Measurements from ENCODE around the gene PCDH9. TPM values are rescaled to one million over a fixed set of nuclear protein-coding genes. Genes with fewer than 3 reads are reported as not detected.

Gene PCDH9
- total RNA-seq, 2 donors from 2014 or later = 0.44 to 1.0 TPM

DNA sequence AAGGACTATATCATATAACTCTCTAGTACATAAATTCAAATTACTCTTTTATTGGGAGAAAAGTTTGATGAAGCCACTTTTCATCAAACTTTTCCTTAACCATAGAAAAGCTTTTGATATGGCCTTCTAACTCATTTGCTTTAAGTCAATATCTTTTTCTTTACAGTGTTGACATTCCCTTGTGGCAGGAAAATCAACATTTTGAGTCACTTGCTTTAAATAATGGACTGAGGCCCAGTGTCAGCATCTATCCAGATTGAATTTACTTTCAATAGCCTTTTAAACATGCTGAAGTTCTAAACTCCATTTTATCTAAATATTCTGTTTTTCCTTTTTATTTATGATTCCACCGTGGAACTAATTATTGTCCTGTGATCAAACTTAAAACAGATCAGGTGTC is 62.7 kb downstream of the PCDH9 start:
- intact Hi-C loops (cut with DNase I) = no loop called here

DNA sequence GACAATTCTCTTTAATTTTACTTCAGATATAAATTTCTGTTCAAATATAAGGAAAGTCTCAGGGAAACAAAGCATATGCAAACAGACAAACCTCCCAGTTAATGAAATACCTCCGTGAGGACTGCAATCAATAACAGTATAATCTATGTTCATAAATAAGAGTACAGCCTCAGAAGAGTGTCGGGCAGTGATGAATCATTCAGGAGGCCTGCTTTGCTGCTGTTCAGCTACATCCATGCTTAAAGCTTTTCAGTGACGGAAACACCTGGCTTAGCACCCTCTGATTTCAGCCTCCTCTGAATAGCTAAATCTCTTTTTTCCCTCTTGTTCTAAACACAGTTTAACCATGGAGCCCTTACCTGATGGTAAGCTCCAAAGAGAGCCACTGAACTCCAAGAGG is 69.0 kb downstream of the PCDH9 start:
- Histone ChIP-seq H3K9me3 (no peaks in the 10 kb centered on the region), H3K9ac (ENCODE audit: low read depth in 2 of 2, low read length in 2 of 2) (no peak overlapping the region), H3K4me3 (no peak overlapping the region), H3K4me1 (no peaks in the 10 kb centered on the region), H3K27me3 (no peaks in the 10 kb centered on the region), H3K27ac (no peak overlapping the region), H3K36me3 (no peaks in the 10 kb centered on the region)
- DNase-seq = no peak
- intact Hi-C loops (cut with DNase I) = no loop called here
- TF ChIP-seq, protein P1, sequence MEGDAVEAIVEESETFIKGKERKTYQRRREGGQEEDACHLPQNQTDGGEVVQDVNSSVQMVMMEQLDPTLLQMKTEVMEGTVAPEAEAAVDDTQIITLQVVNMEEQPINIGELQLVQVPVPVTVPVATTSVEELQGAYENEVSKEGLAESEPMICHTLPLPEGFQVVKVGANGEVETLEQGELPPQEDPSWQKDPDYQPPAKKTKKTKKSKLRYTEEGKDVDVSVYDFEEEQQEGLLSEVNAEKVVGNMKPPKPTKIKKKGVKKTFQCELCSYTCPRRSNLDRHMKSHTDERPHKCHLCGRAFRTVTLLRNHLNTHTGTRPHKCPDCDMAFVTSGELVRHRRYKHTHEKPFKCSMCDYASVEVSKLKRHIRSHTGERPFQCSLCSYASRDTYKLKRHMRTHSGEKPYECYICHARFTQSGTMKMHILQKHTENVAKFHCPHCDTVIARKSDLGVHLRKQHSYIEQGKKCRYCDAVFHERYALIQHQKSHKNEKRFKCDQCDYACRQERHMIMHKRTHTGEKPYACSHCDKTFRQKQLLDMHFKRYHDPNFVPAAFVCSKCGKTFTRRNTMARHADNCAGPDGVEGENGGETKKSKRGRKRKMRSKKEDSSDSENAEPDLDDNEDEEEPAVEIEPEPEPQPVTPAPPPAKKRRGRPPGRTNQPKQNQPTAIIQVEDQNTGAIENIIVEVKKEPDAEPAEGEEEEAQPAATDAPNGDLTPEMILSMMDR (IDR thresholded peaks at IDR 0.05) = no peak

More for the DNA sequence above, 62.7 kb downstream of the PCDH9 start:
- Histone ChIP-seq H3K4me3 (no peak overlapping the region), H3K4me1 (no peaks in the 10 kb centered on the region), H3K27me3 (no peaks in the 10 kb centered on the region), H3K9ac (ENCODE audit: low read depth in 2 of 2, low read length in 2 of 2) (no peak overlapping the region), H3K36me3 (no peaks in the 10 kb centered on the region), H3K27ac (no peak overlapping the region), H3K9me3 (no peaks in the 10 kb centered on the region)
- DNase-seq = no peak
- TF ChIP-seq, protein P1 (IDR thresholded peaks at IDR 0.05) = no peak

DNA sequence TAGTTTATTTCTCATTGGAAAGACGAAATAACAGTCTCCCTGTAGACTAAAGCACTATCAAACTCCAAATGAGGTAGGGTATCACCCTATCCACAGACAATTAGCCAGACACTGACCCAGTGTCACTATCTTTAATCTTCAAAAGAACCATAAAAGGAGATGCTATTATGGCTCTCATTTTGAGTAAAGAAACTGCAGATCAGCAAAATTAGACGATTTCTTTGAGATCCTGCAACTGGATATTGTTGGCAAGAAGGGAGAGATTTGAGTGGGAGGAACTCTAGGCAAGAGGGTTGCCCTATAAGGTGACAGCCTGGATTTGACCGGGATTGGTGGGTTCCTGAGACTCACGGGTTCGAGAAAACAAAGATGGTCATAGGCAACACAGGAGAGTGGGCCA is 71.2 kb downstream of the PCDH9 start:
- no peak overlapping the region for H3K27ac ChIP-seq
- no peaks in the 10 kb centered on the region for H3K36me3 ChIP-seq
- intact Hi-C loops (cut with DNase I) = no loop called here
- no peaks in the 10 kb centered on the region for H3K4me1 ChIP-seq
- TF ChIP-seq, protein P1 (IDR thresholded peaks at IDR 0.05) = no peak
- H3K9ac ChIP-seq (ENCODE audit: low read depth in 2 of 2, low read length in 2 of 2) = no peak overlapping the region
- no peak for DNase-seq
- H3K9me3 ChIP-seq = no peaks in the 10 kb centered on the region
- no peaks in the 10 kb centered on the region for H3K27me3 ChIP-seq
- no peak overlapping the region for H3K4me3 ChIP-seq

DNA sequence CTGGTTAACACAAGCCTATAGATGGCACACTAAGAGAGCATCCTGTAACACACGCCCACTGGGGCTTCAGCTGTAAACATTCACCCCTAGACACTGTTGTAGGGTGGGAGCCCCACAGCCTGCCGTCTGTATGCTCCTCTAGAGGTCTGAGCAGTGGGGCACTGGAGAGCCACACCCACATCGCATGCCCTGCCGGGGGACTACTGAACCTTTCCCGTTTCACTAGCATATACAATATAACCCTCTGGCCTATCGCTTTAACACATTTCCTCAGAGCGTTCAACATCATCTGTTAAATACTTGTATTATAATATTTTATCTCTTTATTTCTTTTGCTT is 73.4 kb downstream of the PCDH9 start:
- intact Hi-C loops (cut with DNase I) = no loop called here
- H3K27me3 ChIP-seq = no peaks in the 10 kb centered on the region
- H3K9me3 ChIP-seq = no peaks in the 10 kb centered on the region

DNA sequence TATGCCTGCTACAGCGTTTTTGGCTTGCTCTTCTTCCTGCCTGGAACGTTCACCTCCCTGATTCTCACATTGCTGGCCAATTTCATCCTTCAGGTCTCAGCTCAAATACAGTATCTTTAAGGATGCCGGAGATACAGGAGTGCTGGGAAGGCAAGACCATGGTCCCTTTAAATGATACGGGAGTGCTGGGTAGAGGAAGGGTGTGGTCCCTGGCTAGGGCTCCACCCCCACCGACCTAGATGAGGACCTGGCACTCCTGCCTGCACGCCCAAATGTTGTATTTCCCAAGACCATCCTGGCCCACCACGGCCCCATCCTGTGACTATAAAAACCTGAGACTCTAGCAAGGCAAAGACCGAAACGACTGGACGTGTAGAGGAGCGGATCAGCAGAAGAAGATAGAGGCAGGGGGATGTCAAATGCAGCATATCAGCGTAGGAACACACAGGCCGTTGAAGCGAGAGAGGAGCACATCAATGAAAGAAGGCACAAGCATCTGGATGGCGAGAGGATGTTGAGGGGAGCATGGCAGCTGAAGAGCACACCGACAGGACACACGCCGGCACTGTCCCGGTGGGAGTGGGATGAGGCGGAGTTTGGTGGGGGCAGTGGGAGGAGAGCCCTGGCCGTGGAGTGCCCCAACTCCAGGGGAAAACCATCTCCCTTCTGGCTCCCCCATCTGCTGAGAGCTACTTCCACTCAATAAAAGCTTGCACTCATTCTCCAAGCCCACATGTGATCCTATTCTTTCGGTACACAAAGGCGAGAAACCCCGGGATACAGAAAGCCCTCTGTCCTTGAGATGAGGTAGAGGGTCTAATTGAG is 74.0 kb downstream of the PCDH9 start:
- DNase-seq = no peak
- H3K4me1 ChIP-seq = no peaks in the 10 kb centered on the region
- H3K4me3 ChIP-seq = no peak overlapping the region
- intact Hi-C loops (cut with DNase I) = no loop called here
- H3K27me3 ChIP-seq = no peaks in the 10 kb centered on the region
- H3K9me3 ChIP-seq = no peaks in the 10 kb centered on the region
- no peaks in the 10 kb centered on the region for H3K36me3 ChIP-seq
- no peak overlapping the region for H3K27ac ChIP-seq
- TF ChIP-seq, protein P1 (IDR thresholded peaks at IDR 0.05) = no peak
- H3K9ac ChIP-seq (ENCODE audit: low read depth in 2 of 2, low read length in 2 of 2) = no peak overlapping the region

More for the DNA sequence above, 73.4 kb downstream of the PCDH9 start:
- no peak for DNase-seq
- Histone ChIP-seq H3K4me1 (no peaks in the 10 kb centered on the region), H3K27ac (no peak overlapping the region), H3K4me3 (no peak overlapping the region), H3K36me3 (no peaks in the 10 kb centered on the region), H3K9ac (ENCODE audit: low read depth in 2 of 2, low read length in 2 of 2) (no peak overlapping the region)
- TF ChIP-seq, protein P1 (IDR thresholded peaks at IDR 0.05) = no peak
